SH-SY5Y (cell line): ENCODE results near the gene EXD3.

ENCODE experiments used
- GATA2 ChIP-seq: IDR thresholded peaks from 2 replicates; pipeline ENCODE4 v1.6.1; 2011; ENCODE audit warnings: mild to moderate bottlenecking, low read depth, low read length
- GATA3 ChIP-seq: IDR thresholded peaks from 2 replicates; pipeline ENCODE4 v1.6.1; 2011; ENCODE audit warnings: low read depth, mild to moderate bottlenecking, low read length, moderate library complexity

- no peak for TF ChIP-seq GATA3
- TF ChIP-seq GATA2, result no peak
These were observed 105.8 kb downstream of the EXD3 start for GRCh38 chr9:137317021-137317717.
